ENCODE results near the gene KAZN.

GRCh38 chr1:15068997-15069396 is 470.5 kb downstream of the KAZN start:
- TF ChIP-seq EZH2 (optimal IDR thresholded peaks at IDR 0.05; ENCODE audit: low read depth, low read length) (no peak), CTCF (IDR thresholded peaks at IDR 0.05; ENCODE audit: low read length) (no peak)

Measured in MM.1S (cell line).